Stimulated activated CD4-positive, alpha-beta T cell treated with anti-CD3 and anti-CD28 coated beads, Interleukin-2, amount 100 ng/mL, for 24 hours (primary cell): ENCODE measurements around the gene TAS1R3.
"Not testable (repeated sequence)": the region's sequence is repeated elsewhere in the genome, so short reads cannot be mapped to it uniquely, and the experiment has no call there.

Experiments used
- DNase-seq, 2 donors: peaks; one replicate each; pipeline ENCODE4 v3.0.0-alpha.2; 2020

The TAS1R3 gene

GRCh38 chr1:1309251-1310108 is 21.6 kb upstream of the TAS1R3 start:
- DNase-seq = peak in 1 of 2 donors; percentile 40

- DNase-seq = no peak
Observed at GRCh38 chr1:1310109-1310385, 21.0 kb upstream of the TAS1R3 start.

GRCh38 chr1:1310476-1311053 is 20.5 kb upstream of the TAS1R3 start:
- no peak for DNase-seq

- no peak for DNase-seq
Observed at GRCh38 chr1:1311107-1312104, 19.7 kb upstream of the TAS1R3 start.

- DNase-seq = no peak
Observed at GRCh38 chr1:1312450-1313314, 18.4 kb upstream of the TAS1R3 start.

GRCh38 chr1:1313500-1314236 is 17.4 kb upstream of the TAS1R3 start:
- no peak for DNase-seq

- no peak for DNase-seq
Observed at GRCh38 chr1:1314237-1314586, 16.9 kb upstream of the TAS1R3 start.

GRCh38 chr1:1314678-1315335 is 16.3 kb upstream of the TAS1R3 start:
- no peak for DNase-seq

GRCh38 chr1:1315435-1315954 is 15.6 kb upstream of the TAS1R3 start:
- no peak for DNase-seq

- not testable (repeated sequence) for DNase-seq
Observed at GRCh38 chr1:1316199-1316598, 14.9 kb upstream of the TAS1R3 start.

GRCh38 chr1:1317420-1317819 is 13.7 kb upstream of the TAS1R3 start:
- DNase-seq = no peak

- no peak for DNase-seq
Observed at GRCh38 chr1:1318131-1318652, 12.9 kb upstream of the TAS1R3 start.

GRCh38 chr1:1318777-1319645 is 12.1 kb upstream of the TAS1R3 start:
- DNase-seq = no peak

- DNase-seq = no peak
Observed at GRCh38 chr1:1319646-1319941, 11.5 kb upstream of the TAS1R3 start.

- DNase-seq = no peak
Observed at GRCh38 chr1:1320666-1321448, 10.2 kb upstream of the TAS1R3 start.

- no peak for DNase-seq
Observed at GRCh38 chr1:1321477-1321876, 9.6 kb upstream of the TAS1R3 start.

- no peak for DNase-seq
Observed at GRCh38 chr1:1322418-1322817, 8.7 kb upstream of the TAS1R3 start.

- DNase-seq = no peak
Observed at GRCh38 chr1:1322952-1323351, 8.1 kb upstream of the TAS1R3 start.

GRCh38 chr1:1324084-1324523 is 7.0 kb upstream of the TAS1R3 start:
- DNase-seq = no peak
